Caco-2 (cell line): ENCODE data around the gene SVIL. TPM values are rescaled to one million over a fixed set of nuclear protein-coding genes. Genes with fewer than 3 reads are reported as not detected.

Experiments
- BruUV-seq: library from RNA; stranded (reverse); fragments of 400-500 nt; replicated peaks from 2 replicates; lab custom pipeline; 2021; lab: Mats Ljungman, UMichigan
- CTCF ChIA-PET: fragments of 300-600 bp; sonication (Branson Sonifier 250); formaldehyde crosslinking; loops from one replicate; lab custom pipeline; 2022; ENCODE audit warnings: antibody characterized with exemption; lab: Charles Lee
- POLR2A ChIA-PET: fragments of 300-600 bp; sonication (Branson Sonifier 250); formaldehyde crosslinking; loops from one replicate; lab custom pipeline; 2022; ENCODE audit warnings: antibody characterized with exemption; lab: Charles Lee
- DNase-seq, 2 experiments: peaks; one replicate each; pipeline versions ENCODE4 v3.0.0 to v3.0.0-alpha.2; 2020 to 2022
- H3K27me3 ChIP-seq: replicated peaks from 2 replicates; pipeline ENCODE4 v1.6.0; 2011; ENCODE audit warnings: low read length; ENCODE audit not compliant: control insufficient read depth, insufficient read depth
- H3K36me3 ChIP-seq: 2 replicates; pipeline ENCODE4 v1.5.1; 2011; ENCODE audit warnings: low read length; ENCODE audit not compliant: control insufficient read depth, insufficient read depth
- H3K4me1 ChIP-seq: fragments of 250-450 bp; sonication (Bioruptor Pico); 2 replicates; pipeline ENCODE4 v1.5.1; 2020; ENCODE audit warnings: mild to moderate bottlenecking
- H3K4me3 ChIP-seq: 2 replicates; pipeline ENCODE4 v1.5.1; 2011; ENCODE audit warnings: low read depth, mild to moderate bottlenecking, control low read depth, low read length
- H3K9me3 ChIP-seq: fragments of 250-450 bp; sonication (Bioruptor Pico); 2 replicates; pipeline ENCODE4 v1.5.1; 2020; ENCODE audit warnings: mild to moderate bottlenecking, moderate library complexity
- H3K27ac Mint-ChIP-seq: one replicate; pipeline ENCODE4 v1.8.0; 2022; ENCODE audit warnings: mixed read lengths; ENCODE audit not compliant: unreplicated experiment
- H3K27me3 Mint-ChIP-seq: one replicate; pipeline ENCODE4 v1.8.0; 2022; ENCODE audit warnings: mixed read lengths; ENCODE audit not compliant: insufficient read depth, unreplicated experiment
- H3K36me3 Mint-ChIP-seq: one replicate; pipeline ENCODE4 v1.8.0; 2022; ENCODE audit warnings: mild to moderate bottlenecking, mixed read lengths; ENCODE audit not compliant: insufficient read depth, unreplicated experiment
- H3K4me1 Mint-ChIP-seq: one replicate; pipeline ENCODE4 v1.8.0; 2022; ENCODE audit warnings: low read depth, mixed read lengths; ENCODE audit not compliant: unreplicated experiment
- H3K4me3 Mint-ChIP-seq: one replicate; pipeline ENCODE4 v1.8.0; 2022; ENCODE audit warnings: mild to moderate bottlenecking, moderate library complexity, mixed read lengths; ENCODE audit not compliant: unreplicated experiment
- H3K9me3 Mint-ChIP-seq: one replicate; pipeline ENCODE4 v1.8.0; 2022; ENCODE audit warnings: mixed read lengths; ENCODE audit not compliant: unreplicated experiment
- CTCF ChIP-seq, 2 experiments: fragments of 200-600 bp in 1 of 2; IDR thresholded peaks; 1 replicate in 1 of 2; 2 replicates in 1 of 2; pipeline versions ENCODE4 v1.5.1 to v1.8.0; 2011 to 2022; ENCODE audit warnings: antibody characterized with exemption in 1 of 2, control low read depth in 1 of 2, inconsistent platforms in 1 of 2, low read depth in 1 of 2, low read length in 1 of 2, mild to moderate bottlenecking in 1 of 2, moderate library complexity in 1 of 2; ENCODE audit not compliant: insufficient read depth in 1 of 2, severe bottlenecking in 1 of 2, unreplicated experiment in 1 of 2
- intact Hi-C: fragments of 100-400 bp; cut with micrococcal nuclease; formaldehyde crosslinking; loops from one replicate; pipeline ENCODE4 v1.10.0; 2022; ENCODE audit not compliant: unreplicated experiment
- total RNA-seq: library from RNA; stranded (reverse); gene quantifications from 2 replicates; pipeline ENCODE4 v1.2.3, GENCODE V29; 2022

The SVIL gene
- total RNA-seq, 1 experiment from 2014 or later: 54.4 TPM

GRCh38 chr10:29586509-29586908 lies 48.3 kb downstream of the SVIL start:
- Mint-ChIP-seq H3K4me1 (peaks cover 20% of the 10 kb centered on the region), H3K27ac (no peak overlapping the region), H3K9me3 (no peaks in the 10 kb centered on the region), H3K36me3 (peaks cover 30% of the 10 kb centered on the region), H3K4me3 (no peak overlapping the region), H3K27me3 (no peaks in the 10 kb centered on the region)
- BruUV-seq: no TSS peak
- no peaks in the 10 kb centered on the region for H3K27me3 ChIP-seq
- ChIA-PET CTCF (no interaction called here), POLR2A (no interaction called here)
- H3K9me3 ChIP-seq: no peaks in the 10 kb centered on the region
- no peaks in the 10 kb centered on the region for H3K36me3 ChIP-seq
- intact Hi-C loops: no loop called here
- no peak for TF ChIP-seq CTCF (IDR thresholded peaks at IDR 0.05; ENCODE audit: insufficient read depth in 1 of 2, low read depth in 1 of 2, low read length in 1 of 2, severe bottlenecking in 1 of 2, unreplicated experiment in 1 of 2)
- DNase-seq: no peak
- H3K4me1 ChIP-seq: peaks cover 34% of the 10 kb centered on the region
- no peak overlapping the region for H3K4me3 ChIP-seq

- ChIA-PET CTCF (interaction anchor here (1.2 kb wide), 1 partner anchor 72 kb away, joined by 4 read pairs; no protein-coding TSS in a partner anchor), POLR2A (no interaction called here)
- no TSS peak for BruUV-seq
- no peak for TF ChIP-seq CTCF (IDR thresholded peaks at IDR 0.05; ENCODE audit: insufficient read depth in 1 of 2, low read depth in 1 of 2, low read length in 1 of 2, severe bottlenecking in 1 of 2, unreplicated experiment in 1 of 2)
- H3K4me3 ChIP-seq: no peak overlapping the region
- Mint-ChIP-seq H3K27me3 (no peaks in the 10 kb centered on the region), H3K27ac (no peak overlapping the region), H3K36me3 (peaks cover 30% of the 10 kb centered on the region), H3K9me3 (no peaks in the 10 kb centered on the region), H3K4me1 (peaks cover 20% of the 10 kb centered on the region), H3K4me3 (no peak overlapping the region)
- no peaks in the 10 kb centered on the region for H3K9me3 ChIP-seq
- no peaks in the 10 kb centered on the region for H3K36me3 ChIP-seq
- peaks cover 28% of the 10 kb centered on the region for H3K4me1 ChIP-seq
- no peaks in the 10 kb centered on the region for H3K27me3 ChIP-seq
- intact Hi-C loops: no loop called here
- peak; percentile 55 to 68 for DNase-seq
Observed at GRCh38 chr10:29585488-29585976, 49.2 kb downstream of the SVIL start.

- no TSS peak for BruUV-seq
- no peaks in the 10 kb centered on the region for H3K9me3 ChIP-seq
- Mint-ChIP-seq H3K27ac (no peak overlapping the region), H3K9me3 (no peaks in the 10 kb centered on the region), H3K4me3 (no peak overlapping the region), H3K27me3 (no peaks in the 10 kb centered on the region), H3K4me1 (peaks cover 14% of the 10 kb centered on the region), H3K36me3 (peaks cover 32% of the 10 kb centered on the region)
- intact Hi-C loops: no loop called here
- TF ChIP-seq CTCF (IDR thresholded peaks at IDR 0.05; ENCODE audit: insufficient read depth in 1 of 2, low read depth in 1 of 2, low read length in 1 of 2, severe bottlenecking in 1 of 2, unreplicated experiment in 1 of 2): no peak
- POLR2A ChIA-PET: no interaction called here
- no peaks in the 10 kb centered on the region for H3K27me3 ChIP-seq
- peaks cover 19% of the 10 kb centered on the region for H3K4me1 ChIP-seq
- CTCF ChIA-PET: no interaction called here
- no peak for DNase-seq
- H3K4me3 ChIP-seq: no peak overlapping the region
- no peaks in the 10 kb centered on the region for H3K36me3 ChIP-seq
Observed at GRCh38 chr10:29584436-29584835, 50.3 kb downstream of the SVIL start.
